ENCODE results near the gene ACYP2. TPM values are rescaled to one million over a fixed set of nuclear protein-coding genes. Genes with fewer than 3 reads are reported as not detected.
A peak's percentile ranks its signal among the peaks of the same experiment; 100 is the strongest.

The ACYP2 gene
- total RNA-seq, 2 donors from 2014 or later: 4.9 to 7.5 TPM

DNA sequence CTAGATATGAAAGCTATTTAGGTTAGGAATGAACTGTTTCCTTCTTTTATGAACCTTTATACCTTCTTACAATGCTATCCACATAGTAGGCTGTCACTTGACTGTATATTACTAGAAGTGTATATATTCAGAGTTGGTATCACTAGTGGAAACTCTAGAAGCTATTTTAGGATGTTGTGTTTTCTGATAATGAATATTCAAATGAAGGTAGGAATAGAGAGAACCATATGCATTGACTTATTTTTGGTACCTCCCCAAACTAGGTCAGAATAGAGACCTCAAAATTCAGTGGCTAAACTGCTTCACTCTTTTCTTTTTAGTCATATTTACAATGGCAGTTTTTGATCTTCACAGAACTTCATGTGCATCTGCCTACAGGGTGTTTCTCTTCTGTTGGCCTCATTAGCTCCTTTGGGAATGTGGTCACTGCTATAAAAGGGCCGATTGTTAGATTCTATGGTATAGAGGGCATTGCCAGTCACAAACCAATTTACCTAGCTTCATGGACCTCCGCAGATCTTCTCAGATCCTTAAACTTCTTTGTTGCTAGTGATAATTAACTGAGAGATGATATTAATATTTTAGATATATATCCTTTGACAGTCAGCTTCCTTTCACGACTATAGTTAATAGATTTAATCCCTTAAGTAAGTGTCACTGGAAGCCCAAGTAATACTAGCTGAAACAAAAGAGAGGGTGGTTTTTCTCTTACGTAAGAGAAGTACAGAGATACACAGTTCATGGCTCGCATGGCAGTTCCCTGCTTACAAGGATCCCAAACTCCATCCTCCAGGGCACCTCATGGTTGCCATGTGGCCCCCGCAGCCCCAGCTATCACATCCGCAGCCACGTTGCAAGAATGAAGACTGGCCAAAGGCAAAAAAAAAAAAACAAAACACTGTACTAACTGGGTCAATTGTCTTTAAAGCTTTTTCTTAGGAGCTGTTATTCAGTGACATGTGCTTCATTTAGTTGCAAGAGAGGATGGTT, 79.6 kb downstream of the ACYP2 start:
- Mint-ChIP-seq H3K4me3 (no peak overlapping the region), H3K27ac (no peak overlapping the region)

DNA sequence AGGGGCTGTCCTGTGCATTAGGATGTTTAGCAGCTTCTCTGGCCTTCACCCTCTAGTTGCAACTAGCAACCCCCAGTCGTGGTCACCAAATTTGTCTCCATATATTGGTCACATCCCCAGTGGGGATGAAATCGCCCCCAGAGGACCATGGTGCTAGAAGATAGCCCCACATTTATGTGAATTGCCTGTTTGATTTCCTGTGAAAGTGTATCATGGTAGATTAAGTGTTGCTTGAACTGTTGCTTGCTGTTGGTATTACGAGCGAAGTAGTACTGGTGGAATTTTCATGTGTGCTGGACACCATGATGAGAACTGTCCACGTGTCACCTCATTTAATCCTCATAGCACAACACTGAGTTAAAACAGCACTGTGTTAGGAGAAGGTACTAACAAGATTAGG, 81.2 kb downstream of the ACYP2 start:
- no peak for ATAC-seq
- no peaks in the 10 kb centered on the region for H3K36me3 Mint-ChIP-seq
- no peaks in the 10 kb centered on the region for H3K4me1 Mint-ChIP-seq (ENCODE audit: low read depth in 2 of 2)
- H3K4me3 Mint-ChIP-seq: no peak overlapping the region
- H3K9me3 Mint-ChIP-seq: no peaks in the 10 kb centered on the region
- no peaks in the 10 kb centered on the region for H3K27me3 Mint-ChIP-seq
- no peak overlapping the region for H3K27ac Mint-ChIP-seq
- DNase-seq (ENCODE audit: low spot score): no peak

More for the DNA sequence above, 79.6 kb downstream of the ACYP2 start:
- Mint-ChIP-seq H3K9me3 (no peaks in the 10 kb centered on the region), H3K27me3 (no peaks in the 10 kb centered on the region), H3K36me3 (no peaks in the 10 kb centered on the region), H3K4me1 (ENCODE audit: low read depth in 2 of 2) (no peaks in the 10 kb centered on the region)
- no peak for DNase-seq (ENCODE audit: low spot score)
- no peak for ATAC-seq

DNA sequence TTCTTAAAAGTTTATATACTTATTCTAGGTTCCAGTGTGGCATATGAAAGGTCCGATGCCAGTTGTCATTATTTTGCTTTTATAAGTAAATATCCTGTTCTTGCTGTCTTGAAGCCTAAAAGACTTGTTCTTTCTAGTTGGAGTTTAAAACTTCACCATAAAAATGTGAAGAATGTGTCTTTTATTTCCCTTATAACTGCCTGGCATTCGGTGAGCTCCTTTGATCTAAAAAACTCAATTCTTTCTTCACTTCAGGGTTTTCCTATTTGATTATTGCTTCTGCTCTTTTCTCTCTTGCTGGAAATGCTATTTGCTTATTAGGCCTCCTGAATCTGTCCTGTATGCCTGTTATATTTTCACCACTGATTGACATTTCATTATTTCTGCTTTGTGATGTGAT, 89.1 kb downstream of the ACYP2 start:
- H3K4me3 Mint-ChIP-seq: no peak overlapping the region
- H3K36me3 Mint-ChIP-seq: no peaks in the 10 kb centered on the region
- DNase-seq (ENCODE audit: low spot score): no peak
- H3K4me1 Mint-ChIP-seq (ENCODE audit: low read depth in 2 of 2): peaks cover 0 to 4% of the 10 kb centered on the region in 2 donors
- no peaks in the 10 kb centered on the region for H3K9me3 Mint-ChIP-seq
- no peaks in the 10 kb centered on the region for H3K27me3 Mint-ChIP-seq
- no peak for ATAC-seq
- no peak overlapping the region for H3K27ac Mint-ChIP-seq

GRCh38 chr2:54206596-54206995, 91.2 kb downstream of the ACYP2 start:
- ATAC-seq (no peak), DNase-seq (ENCODE audit: low spot score) (no peak)
- no peaks in the 10 kb centered on the region for H3K36me3 Mint-ChIP-seq
- H3K4me1 Mint-ChIP-seq (ENCODE audit: low read depth in 2 of 2): peaks cover 0 to 4% of the 10 kb centered on the region in 2 donors
- H3K4me3 Mint-ChIP-seq: no peak overlapping the region
- H3K27ac Mint-ChIP-seq: no peak overlapping the region
- H3K9me3 Mint-ChIP-seq: no peaks in the 10 kb centered on the region
- H3K27me3 Mint-ChIP-seq: no peaks in the 10 kb centered on the region

DNA sequence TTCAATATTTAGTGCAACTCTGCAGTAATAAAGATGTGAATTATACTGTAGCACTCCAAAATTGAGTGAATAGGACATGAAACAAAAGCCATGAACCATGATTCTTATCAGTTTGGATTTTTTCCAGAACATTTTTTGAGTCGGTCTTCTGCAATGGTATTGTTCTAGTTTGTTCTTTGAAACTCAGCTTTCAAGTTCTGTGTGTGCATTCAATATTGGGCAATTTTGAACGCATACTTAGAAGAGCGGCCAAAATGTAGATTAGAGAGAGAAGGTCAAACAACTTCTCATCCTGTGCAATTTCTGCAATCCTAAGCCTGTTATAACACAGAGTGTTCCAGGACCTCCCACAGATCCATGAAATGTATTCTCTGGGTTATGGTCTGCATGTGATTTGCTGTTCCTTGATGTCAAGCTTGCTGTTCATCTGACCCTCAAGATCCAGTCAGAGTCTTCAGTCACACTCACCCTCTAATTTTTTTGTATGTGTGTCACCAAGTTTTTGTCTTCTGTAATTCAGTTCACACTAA, 92.3 kb downstream of the ACYP2 start:
- ATAC-seq (no peak), DNase-seq (ENCODE audit: low spot score) (no peak)
- Mint-ChIP-seq H3K4me3 (no peak overlapping the region), H3K4me1 (ENCODE audit: low read depth in 2 of 2) (peaks cover 0 to 4% of the 10 kb centered on the region in 2 donors), H3K9me3 (no peaks in the 10 kb centered on the region), H3K36me3 (no peaks in the 10 kb centered on the region), H3K27ac (no peak overlapping the region), H3K27me3 (no peaks in the 10 kb centered on the region)

DNA sequence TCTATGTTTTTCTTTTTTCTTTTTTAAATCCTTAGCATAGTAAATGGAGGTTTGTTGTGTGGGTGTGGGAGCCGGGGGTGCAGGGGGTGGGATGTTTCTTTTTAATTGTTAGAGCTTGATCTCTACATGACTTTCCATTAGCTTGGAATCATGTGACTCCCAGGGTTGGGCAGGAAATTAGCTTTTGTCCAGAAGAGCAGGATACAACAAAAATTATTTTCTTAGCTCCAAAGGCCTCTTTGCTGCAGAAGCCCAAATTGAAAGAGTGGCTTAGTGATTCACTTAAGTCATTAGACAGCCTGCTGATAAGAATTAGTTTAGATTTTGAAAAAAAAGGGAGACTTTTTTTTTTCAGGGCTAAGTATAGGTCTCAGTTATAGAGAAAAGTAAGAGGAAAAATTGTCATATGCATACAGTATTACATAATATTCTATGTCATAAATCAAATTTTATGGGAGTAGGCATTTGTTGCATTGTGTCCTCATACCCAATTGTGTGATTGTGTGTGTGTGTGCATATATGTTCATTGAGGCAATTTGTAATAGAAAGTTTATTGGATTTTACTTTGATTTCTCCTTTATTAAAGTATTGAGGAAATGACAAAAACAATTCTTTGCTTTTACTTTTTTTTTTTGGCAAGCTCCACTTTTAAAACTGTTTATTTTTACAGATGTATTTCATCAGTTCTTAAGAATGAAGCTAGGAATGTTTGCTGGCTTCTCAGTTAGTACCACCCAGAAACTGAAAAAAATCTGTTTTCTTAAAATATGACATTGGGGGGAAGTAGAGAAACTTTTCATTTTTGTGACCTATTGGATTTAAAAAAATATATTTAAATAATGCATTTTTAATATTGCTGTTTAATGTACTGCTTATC, 93.2 kb downstream of the ACYP2 start:
- H3K4me1 Mint-ChIP-seq (ENCODE audit: low read depth in 2 of 2): peaks cover 0 to 4% of the 10 kb centered on the region in 2 donors
- no peak overlapping the region for H3K4me3 Mint-ChIP-seq
- no peak for DNase-seq (ENCODE audit: low spot score)
- H3K36me3 Mint-ChIP-seq: no peaks in the 10 kb centered on the region
- H3K27me3 Mint-ChIP-seq: no peaks in the 10 kb centered on the region
- no peak for ATAC-seq
- no peak overlapping the region for H3K27ac Mint-ChIP-seq
- H3K9me3 Mint-ChIP-seq: no peaks in the 10 kb centered on the region

GRCh38 chr2:54209379-54209778, 94.0 kb downstream of the ACYP2 start:
- Mint-ChIP-seq H3K27me3 (no peaks in the 10 kb centered on the region), H3K4me3 (no peak overlapping the region), H3K9me3 (peaks cover 2% of the 10 kb centered on the region), H3K27ac (no peak overlapping the region), H3K4me1 (ENCODE audit: low read depth in 2 of 2) (peaks cover 0 to 4% of the 10 kb centered on the region in 2 donors), H3K36me3 (peaks cover 5% of the 10 kb centered on the region)
- ATAC-seq (no peak), DNase-seq (ENCODE audit: low spot score) (no peak)

GRCh38 chr2:54212456-54212855, 97.0 kb downstream of the ACYP2 start:
- Mint-ChIP-seq H3K27me3 (no peaks in the 10 kb centered on the region), H3K36me3 (peaks cover 14% of the 10 kb centered on the region), H3K27ac (no peak overlapping the region), H3K4me1 (ENCODE audit: low read depth in 2 of 2) (no peaks in the 10 kb centered on the region), H3K9me3 (peaks cover 7% of the 10 kb centered on the region), H3K4me3 (no peak overlapping the region)
- no peak for DNase-seq (ENCODE audit: low spot score)
- ATAC-seq: no peak

- Mint-ChIP-seq H3K4me1 (ENCODE audit: low read depth in 2 of 2) (no peaks in the 10 kb centered on the region), H3K27ac (no peak overlapping the region), H3K36me3 (peaks cover 14% of the 10 kb centered on the region), H3K4me3 (no peak overlapping the region), H3K27me3 (no peaks in the 10 kb centered on the region), H3K9me3 (peaks cover 7% of the 10 kb centered on the region)
- no peak for ATAC-seq
- no peak for DNase-seq (ENCODE audit: low spot score)
These were observed 97.7 kb downstream of the ACYP2 start for GRCh38 chr2:54213082-54213481.

- H3K27me3 Mint-ChIP-seq: no peaks in the 10 kb centered on the region
- ATAC-seq (no peak), DNase-seq (ENCODE audit: low spot score) (no peak)
- H3K4me1 Mint-ChIP-seq (ENCODE audit: low read depth in 2 of 2): peaks cover 0 to 11% of the 10 kb centered on the region in 2 donors
- no peaks in the 10 kb centered on the region for H3K9me3 Mint-ChIP-seq
- H3K36me3 Mint-ChIP-seq: no peaks in the 10 kb centered on the region
- no peak overlapping the region for H3K4me3 Mint-ChIP-seq
- H3K27ac Mint-ChIP-seq: no peak overlapping the region
These were observed 109.6 kb downstream of the ACYP2 start for GRCh38 chr2:54224997-54225396.

GRCh38 chr2:54226260-54226659, 110.8 kb downstream of the ACYP2 start:
- Mint-ChIP-seq H3K27ac (no peak overlapping the region), H3K4me1 (ENCODE audit: low read depth in 2 of 2) (peaks cover 0 to 12% of the 10 kb centered on the region in 2 donors), H3K27me3 (no peaks in the 10 kb centered on the region), H3K9me3 (no peaks in the 10 kb centered on the region), H3K36me3 (no peaks in the 10 kb centered on the region), H3K4me3 (no peak overlapping the region)
- ATAC-seq (no peak), DNase-seq (ENCODE audit: low spot score) (no peak)

DNA sequence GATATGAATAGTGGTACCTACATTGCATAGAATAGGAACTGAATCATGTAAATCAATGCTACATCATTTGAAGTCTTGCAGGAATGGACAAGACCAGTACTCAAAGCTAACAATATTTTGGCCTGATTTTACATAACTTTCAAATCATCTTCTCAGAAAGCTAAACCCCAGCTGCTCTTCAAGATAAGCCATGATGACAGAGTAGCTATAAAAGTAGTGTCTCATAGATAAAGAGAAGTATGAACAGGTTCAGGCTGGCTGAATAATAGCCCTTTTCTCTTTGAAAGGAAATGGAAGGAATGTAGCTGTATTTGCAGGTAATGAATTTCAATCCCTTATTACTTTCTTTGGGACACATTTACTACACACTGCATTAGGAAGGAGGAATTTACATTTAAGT, 112.4 kb downstream of the ACYP2 start:
- ATAC-seq: no peak
- no peak overlapping the region for H3K4me3 Mint-ChIP-seq
- H3K4me1 Mint-ChIP-seq (ENCODE audit: low read depth in 2 of 2): peaks cover 0 to 12% of the 10 kb centered on the region in 2 donors
- peaks cover 3% of the 10 kb centered on the region for H3K9me3 Mint-ChIP-seq
- H3K27me3 Mint-ChIP-seq: no peaks in the 10 kb centered on the region
- H3K27ac Mint-ChIP-seq: no peak overlapping the region
- H3K36me3 Mint-ChIP-seq: no peaks in the 10 kb centered on the region
- DNase-seq (ENCODE audit: low spot score): no peak

- H3K36me3 Mint-ChIP-seq: no peaks in the 10 kb centered on the region
- peaks cover 0 to 12% of the 10 kb centered on the region in 2 donors for H3K4me1 Mint-ChIP-seq (ENCODE audit: low read depth in 2 of 2)
- DNase-seq (ENCODE audit: low spot score) (no peak), ATAC-seq (no peak)
- no peaks in the 10 kb centered on the region for H3K27me3 Mint-ChIP-seq
- peaks cover 3% of the 10 kb centered on the region for H3K9me3 Mint-ChIP-seq
- H3K4me3 Mint-ChIP-seq: peak overlapping the region; percentile 47
- H3K27ac Mint-ChIP-seq: peak overlapping the region in 1 of 2 donors; percentile 20
These were observed 113.5 kb downstream of the ACYP2 start for GRCh38 chr2:54228945-54229344.
